HG02571 (cell line): ENCODE data around the gene KLF13.
"Not testable (repeated sequence)": the region's sequence is repeated elsewhere in the genome, so short reads cannot be mapped to it uniquely, and the experiment has no call there.

ENCODE experiments used
- ATAC-seq: cut with Tn5 transposase; IDR thresholded peaks from one replicate; pipeline ENCODE4 v1.9.1; 2021; ENCODE audit warnings: mild to moderate bottlenecking, moderate library complexity; ENCODE audit not compliant: unreplicated experiment

The KLF13 gene

GRCh38 chr15:31344823-31345605, 18.4 kb downstream of the KLF13 start:
- peak; percentile 40 for ATAC-seq

- ATAC-seq, result peak; percentile 35
These were observed 19.2 kb downstream of the KLF13 start for GRCh38 chr15:31345606-31346366.

- peak; percentile 38 for ATAC-seq
These were observed 19.9 kb downstream of the KLF13 start for GRCh38 chr15:31346367-31347066.

GRCh38 chr15:31347067-31347975, 20.7 kb downstream of the KLF13 start:
- ATAC-seq, result no peak

GRCh38 chr15:31347981-31348803, 21.6 kb downstream of the KLF13 start:
- ATAC-seq, result no peak

- no peak for ATAC-seq
These were observed 22.9 kb downstream of the KLF13 start for GRCh38 chr15:31349233-31350141.

- no peak for ATAC-seq
These were observed 24.1 kb downstream of the KLF13 start for GRCh38 chr15:31350771-31351170.

GRCh38 chr15:31352339-31352751, 25.7 kb downstream of the KLF13 start:
- no peak for ATAC-seq

GRCh38 chr15:31352911-31353811, 26.5 kb downstream of the KLF13 start:
- ATAC-seq, result peak; percentile 58

GRCh38 chr15:31353931-31354330, 27.3 kb downstream of the KLF13 start:
- no peak for ATAC-seq

GRCh38 chr15:31356097-31356496, 29.5 kb downstream of the KLF13 start:
- not testable (repeated sequence) for ATAC-seq

- ATAC-seq, result no peak
These were observed 30.5 kb downstream of the KLF13 start for GRCh38 chr15:31357148-31357547.

GRCh38 chr15:31358163-31358562, 31.5 kb downstream of the KLF13 start:
- ATAC-seq, result no peak

GRCh38 chr15:31358957-31359701, 32.5 kb downstream of the KLF13 start:
- no peak for ATAC-seq

- ATAC-seq, result no peak
These were observed 33.1 kb downstream of the KLF13 start for GRCh38 chr15:31359702-31360111.

GRCh38 chr15:31360158-31360561, 33.5 kb downstream of the KLF13 start:
- no peak for ATAC-seq
